K562 (cell line): Measurements from ENCODE around the gene REEP2. TPM values are rescaled to one million over a fixed set of nuclear protein-coding genes. Genes with fewer than 3 reads are reported as not detected.

Experiments used
- ATAC-seq: fragments of 200-7000 bp; cut with Tn5 transposase; 3 replicates; pipeline ENCODE4 v1.9.1; 2020; ENCODE audit warnings: moderate library complexity
- BruUV-seq: library from RNA; stranded (reverse); fragments of 400-500 nt; replicated peaks from 2 replicates; lab custom pipeline; 2021; lab: Mats Ljungman, UMichigan
- CTCF ChIA-PET: fragments of 300-600 bp; formaldehyde crosslinking; extraction: SDS; loops from one replicate; lab custom pipeline; 2021; ENCODE audit warnings: low intra/inter-chr PET ratio; lab: Yijun Ruan, JAX
- POLR2A ChIA-PET: fragments of 300-600, 350-650 bp; sonication (Branson Sonifier 250); formaldehyde crosslinking; extraction: SDS; loops from one replicate; lab custom pipeline; 2021; ENCODE audit warnings: antibody characterized with exemption, inconsistent platforms; lab: Yijun Ruan, JAX
- DNase-seq, 4 experiments: peaks; one replicate each; pipeline versions ENCODE4 v3.0.0 to v3.0.0-alpha.2; 2011 to 2018; ENCODE audit warnings: low spot score in 3 of 4, mixed read lengths in 3 of 4; ENCODE audit errors: extremely low read depth in 1 of 4
- FAIRE-seq: peaks from 2 replicates; lab custom pipeline; 2011; peaks lifted over from hg19 to GRCh38; lab: Jason Lieb, UNC
- H2AFZ ChIP-seq: 2 replicates; pipeline ENCODE4 v1.6.0; 2011; ENCODE audit warnings: low read depth, low read length, control low read depth, inconsistent platforms
- H3K27ac ChIP-seq: fragments of 200-600 bp; 3 replicates; pipeline ENCODE4 v1.8.0; 2011; ENCODE audit warnings: low read depth, mild to moderate bottlenecking, control low read depth, inconsistent platforms, low read length, moderate library complexity, mixed read lengths; ENCODE audit errors: extremely low read depth
- H3K27me3 ChIP-seq, 2 experiments: fragments of 300-600 bp in 1 of 2; 2 replicates in 1 of 2; 3 replicates in 1 of 2; pipeline versions ENCODE4 v1.6.0 to v1.8.0; 2011; ENCODE audit warnings: inconsistent platforms in 2 of 2, low read length in 2 of 2, mild to moderate bottlenecking in 1 of 2, mixed read lengths in 1 of 2, moderate library complexity in 1 of 2; ENCODE audit not compliant: control insufficient read depth in 2 of 2, insufficient read depth in 2 of 2
- H3K36me3 ChIP-seq: fragments of 300-600 bp; 3 replicates; pipeline ENCODE4 v1.8.0; 2011; ENCODE audit warnings: mild to moderate bottlenecking, low read length, inconsistent platforms; ENCODE audit not compliant: control insufficient read depth, insufficient read depth
- H3K4me1 ChIP-seq, 2 experiments: fragments of 200-600 bp in 1 of 2; replicated peaks in 1 of 2; 2 replicates in 1 of 2; 3 replicates in 1 of 2; pipeline versions ENCODE4 v1.5.1 to v1.8.0; 2011; ENCODE audit warnings: inconsistent platforms in 2 of 2, low read length in 2 of 2, mild to moderate bottlenecking in 1 of 2, mixed read lengths in 1 of 2, moderate library complexity in 1 of 2; ENCODE audit not compliant: control insufficient read depth in 2 of 2, insufficient read depth in 2 of 2
- H3K4me2 ChIP-seq: 2 replicates; pipeline ENCODE4 v1.6.1; 2011; ENCODE audit warnings: low read length, control low read depth, inconsistent platforms, mixed read lengths; ENCODE audit not compliant: insufficient read depth
- H3K4me3 ChIP-seq: fragments of 200-600 bp; sonication (generic), shearing (Covaris generic); 2 replicates; pipeline ENCODE4 v1.5.1; 2016; ENCODE audit warnings: control low read depth, inconsistent platforms
- H3K79me2 ChIP-seq: fragments of 200-600 bp; 3 replicates; pipeline ENCODE4 v1.8.0; 2011; ENCODE audit warnings: low read length, inconsistent platforms; ENCODE audit not compliant: control insufficient read depth, insufficient read depth
- H3K9ac ChIP-seq, 2 experiments: 2 replicates each; pipeline versions ENCODE4 v1.6.0 to v1.6.1; 2011; ENCODE audit warnings: low read depth in 2 of 2, low read length in 2 of 2, control low read depth in 1 of 2, inconsistent platforms in 1 of 2, mild to moderate bottlenecking in 1 of 2, mixed read lengths in 1 of 2; ENCODE audit not compliant: insufficient read depth in 1 of 2
- H3K9me1 ChIP-seq: one replicate; pipeline ENCODE4 v1.6.0; 2011; ENCODE audit warnings: inconsistent platforms, mild to moderate bottlenecking, low read length, moderate library complexity; ENCODE audit not compliant: control insufficient read depth, insufficient read depth
- H3K9me3 ChIP-seq: replicated peaks from 2 replicates; pipeline ENCODE4 v1.5.1; 2011; ENCODE audit warnings: low read depth, low read length, inconsistent platforms; ENCODE audit not compliant: control insufficient read depth, insufficient read depth
- H4K20me1 ChIP-seq: replicated peaks from 2 replicates; pipeline ENCODE4 v1.6.1; 2011; ENCODE audit warnings: low read length, inconsistent platforms, mixed read lengths; ENCODE audit not compliant: control insufficient read depth, insufficient read depth
- CBFB ChIP-seq: sonication (generic); formaldehyde crosslinking; IDR thresholded peaks from 2 replicates; pipeline ENCODE4 v1.4.0; 2020; ENCODE audit warnings: mild to moderate bottlenecking, missing genetic modification reagents
- IFI16 ChIP-seq: fragments of 250-450 bp; sonication (Bioruptor Pico); IDR thresholded peaks from 2 replicates; pipeline ENCODE4 v2.1.2; 2022; ENCODE audit warnings: mild to moderate bottlenecking, inconsistent platforms
- WGBS: fragments of 100-300 bp; shearing (Covaris generic); methylation state at CpG from one replicate; pipeline ENCODE4 v1.1.6; 2016; ENCODE audit warnings: low coverage, mixed read lengths; ENCODE audit not compliant: insufficient coverage; ENCODE audit errors: missing lambda C conversion rate; 5-methylcytosine and 5-hydroxymethylcytosine counted together
- in situ Hi-C: fragments of 300-500 bp; cut with MboI; formaldehyde crosslinking; loops from 4 replicates; pipeline ENCODE4 v1.15.0; 2018; ENCODE audit warnings: inconsistent platforms, mixed read lengths
- intact Hi-C: fragments of 100-400 bp; cut with micrococcal nuclease; formaldehyde crosslinking; loops from 2 replicates; pipeline ENCODE4 v1.14.2; 2022
- polyA plus RNA-seq, 8 experiments: library from polyadenylated mRNA; depleted of rRNA in 4 of 8; stranded (reverse) in 5 of 8; unstranded in 3 of 8; fragments of >200 nt; fragmentation: Nextera tagmentation in 2 of 8; fragmentation: Illumina TruSeq in 1 of 8; extraction: Ambion mirVana in 2 of 8; extraction: Trizol in 1 of 8; gene quantifications; 2 replicates each; pipeline versions ENCODE4 v1.2.1 to v1.2.3, GENCODE V29; 2011 to 2014; ENCODE audit warnings: inconsistent platforms in 1 of 8, missing spikeins in 1 of 8
- total RNA-seq, 7 experiments: library from RNA; depleted of rRNA in 6 of 7; stranded (reverse); fragments of >200 nt in 6 of 7; fragmentation: Illumina TruSeq in 2 of 7; extraction: Trizol in 2 of 7; gene quantifications; 2 replicates each; pipeline versions ENCODE4 v1.2.1 to v1.2.3, GENCODE V29; 2011 to 2021; ENCODE audit warnings: low replicate concordance in 1 of 7

Gene REEP2
- total and polyA plus RNA-seq, 9 of the 15 experiments (the other 6 are each of a cell fraction or from before 2014, with no cell fraction given), result 0.03 to 1.1 (median 0.12) TPM; not detected in 1

DNA sequence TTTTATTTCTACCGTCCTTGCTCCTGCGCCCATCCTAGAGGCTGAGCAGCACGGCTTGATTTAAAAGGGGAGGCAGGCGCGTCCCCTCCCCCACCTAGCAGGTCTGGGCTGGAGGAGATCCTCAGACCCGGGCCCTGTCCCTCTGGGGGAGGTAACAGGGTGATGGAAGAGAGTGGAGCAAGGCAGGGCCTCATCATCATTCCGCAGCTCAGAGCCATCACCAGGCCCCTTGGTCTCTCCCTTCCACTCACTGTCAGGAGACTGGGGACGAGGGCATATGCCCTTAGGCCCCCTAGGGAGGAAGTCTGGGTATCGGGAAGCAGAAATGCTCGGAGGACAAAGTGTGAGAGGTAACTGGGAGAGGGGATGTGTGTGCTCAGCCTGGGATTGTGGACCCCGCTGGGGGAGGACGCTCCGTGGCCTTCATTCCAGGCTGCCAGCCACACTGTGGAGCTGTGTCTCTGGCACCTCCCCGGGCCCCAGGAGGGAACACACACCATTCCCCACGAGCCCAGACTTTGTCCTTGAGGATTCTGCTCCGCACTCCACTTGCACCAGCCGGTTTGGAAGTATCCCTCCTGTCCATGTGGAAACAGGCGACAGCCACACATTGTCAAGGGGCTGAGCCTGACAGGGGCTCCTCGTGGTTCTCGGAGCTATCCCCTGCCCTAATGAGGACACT, 761 bp downstream of the REEP2 start:
- WGBS, result 52% methylated on average over 18 of the region's 20 CpGs
- Histone ChIP-seq H3K4me3 (peak overlapping the region; percentile 48), H3K27me3 (no peaks in the 10 kb centered on the region), H3K79me2 (no peaks in the 10 kb centered on the region), H3K9me3 (no peaks in the 10 kb centered on the region), H4K20me1 (peaks cover 4% of the 10 kb centered on the region; the same call in 1 of the 2 replicates), H3K4me2 (peak overlapping the region; percentile 54), H3K27ac (no peak overlapping the region), H2AFZ (peak overlapping the region; percentile 30), H3K9me1 (no peaks in the 10 kb centered on the region), H3K36me3 (peaks cover 21% of the 10 kb centered on the region), H3K9ac (peak overlapping the region in 1 of 2 experiments; percentile 59; a peak in 2 of 4 replicates), H3K4me1 (peaks cover 7 to 24% of the 10 kb centered on the region in 2 experiments; a peak in 4 of 5 replicates)
- intact Hi-C loops (no loop called here), in situ Hi-C loops (no loop called here)
- peak in 2 of 4 experiments; percentile 37 to 49 for DNase-seq
- TF ChIP-seq IFI16 (no peak), CBFB (CRISPR knock-in tag) (0 out of 2 replicates have a peak, but pooled peaks have one; percentile 46)
- peak; percentile 4; the same call in 1 of the 3 replicates for ATAC-seq
- BruUV-seq, result no TSS peak
- POLR2A ChIA-PET, result interaction anchor here (0.9 to 1.0 kb wide), 2 partner anchors 10 to 21 kb away, joined by 3 to 4 read pairs; no protein-coding TSS in a partner anchor
- FAIRE-seq, result no peak
- CTCF ChIA-PET, result interaction anchor here (0.7 kb wide), 1 partner anchor 109 kb away, joined by 3 read pairs; no protein-coding TSS in a partner anchor
